ENCODE data around the gene BRMS1L.

The BRMS1L gene

DNA sequence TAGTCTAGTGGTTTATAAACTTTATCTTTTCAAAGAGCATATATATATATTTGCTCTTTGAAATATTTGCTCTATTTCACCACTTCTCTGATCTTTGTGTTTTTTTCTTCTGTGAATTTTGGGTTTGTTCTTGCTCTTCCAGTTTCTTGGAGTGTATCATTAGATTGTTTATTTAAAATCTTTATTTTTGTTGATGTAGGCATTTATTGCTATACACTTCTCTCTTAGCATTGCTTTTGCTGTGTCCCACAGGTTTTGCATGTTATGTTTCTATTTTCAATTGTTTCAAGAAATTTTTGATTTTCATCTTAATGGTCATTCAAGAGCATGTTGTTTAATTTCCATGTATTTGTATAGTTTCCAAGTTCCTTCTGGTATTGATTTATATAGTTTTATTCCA lies 69.1 kb downstream of the BRMS1L start:
- no peak for ATAC-seq (replicated peaks)
- peaks cover 5 to 16% of the 10 kb centered on the region in 2 donors for H3K9me3 Mint-ChIP-seq
- H3K36me3 Mint-ChIP-seq (ENCODE audit: insufficient read depth): no peaks in the 10 kb centered on the region
- no peak for DNase-seq
- no peak overlapping the region for H3K4me3 Mint-ChIP-seq
- no peaks in the 10 kb centered on the region for H3K4me1 Mint-ChIP-seq (ENCODE audit: low read depth in 2 of 2)
- peaks cover 15 to 18% of the 10 kb centered on the region in 2 donors for H3K27me3 Mint-ChIP-seq
- no peak overlapping the region for H3K27ac Mint-ChIP-seq

DNA sequence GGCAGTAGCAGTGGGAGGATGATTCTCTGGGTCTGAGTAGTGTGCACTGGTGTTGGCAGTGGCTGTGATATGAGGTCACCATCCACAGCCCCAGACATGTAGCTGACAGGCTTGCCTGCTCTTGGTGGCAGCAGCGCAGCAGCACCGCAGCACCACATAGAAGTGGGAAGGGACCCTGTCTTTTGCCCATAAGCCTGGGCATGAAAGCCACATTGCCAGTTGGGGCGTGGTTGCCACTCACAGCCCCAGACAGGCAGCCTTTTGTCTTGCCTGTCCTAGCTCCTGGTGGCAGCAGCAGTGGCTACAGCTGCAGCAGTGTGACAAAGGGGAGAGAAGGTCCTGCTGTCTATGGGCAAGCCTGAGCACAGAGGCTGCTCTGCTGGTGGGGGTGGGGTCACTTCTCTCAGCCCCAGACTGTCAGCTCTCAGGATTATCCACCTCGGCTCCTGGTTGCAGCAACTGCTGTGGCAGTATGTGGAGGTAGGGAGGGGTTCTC lies 71.5 kb downstream of the BRMS1L start:
- Mint-ChIP-seq H3K4me3 (no peak overlapping the region), H3K9me3 (peaks cover 5 to 16% of the 10 kb centered on the region in 2 donors), H3K27me3 (peaks cover 15 to 29% of the 10 kb centered on the region in 2 donors), H3K36me3 (ENCODE audit: insufficient read depth) (no peaks in the 10 kb centered on the region), H3K4me1 (ENCODE audit: low read depth in 2 of 2) (no peaks in the 10 kb centered on the region), H3K27ac (no peak overlapping the region)
- DNase-seq (no peak), ATAC-seq (replicated peaks) (no peak)

DNA sequence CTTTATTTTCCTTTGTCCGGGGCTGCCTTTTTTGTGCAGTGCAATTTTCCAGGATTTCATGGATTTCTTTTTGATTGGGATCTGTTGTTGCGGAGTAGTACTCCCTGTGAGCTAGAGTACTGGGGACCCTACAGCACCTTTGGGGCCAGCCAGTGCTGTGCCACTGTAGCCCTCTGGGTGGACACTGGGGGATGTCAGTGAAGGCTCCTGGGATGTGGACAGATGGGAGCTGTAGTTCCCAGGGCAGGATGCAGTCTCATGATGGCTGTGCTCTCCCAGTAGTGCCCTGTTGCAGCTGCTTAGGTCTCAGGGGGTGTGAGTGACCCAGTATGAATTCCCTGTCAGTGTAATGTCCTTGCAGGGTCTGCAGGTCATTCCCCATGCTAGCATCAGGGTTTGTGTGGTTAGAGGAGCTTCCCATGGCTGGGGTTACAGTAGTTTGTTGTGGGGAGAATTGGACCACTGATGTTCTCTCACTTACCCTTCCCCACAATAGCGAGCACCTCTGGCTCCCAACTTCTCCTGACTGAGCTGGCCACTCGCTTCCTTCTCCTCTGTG lies 72.2 kb downstream of the BRMS1L start:
- H3K27ac Mint-ChIP-seq: no peak overlapping the region
- no peaks in the 10 kb centered on the region for H3K36me3 Mint-ChIP-seq (ENCODE audit: insufficient read depth)
- peaks cover 5 to 16% of the 10 kb centered on the region in 2 donors for H3K9me3 Mint-ChIP-seq
- H3K27me3 Mint-ChIP-seq: peaks cover 15 to 29% of the 10 kb centered on the region in 2 donors
- DNase-seq: no peak
- H3K4me1 Mint-ChIP-seq (ENCODE audit: low read depth in 2 of 2): no peaks in the 10 kb centered on the region
- no peak overlapping the region for H3K4me3 Mint-ChIP-seq
- ATAC-seq (replicated peaks): no peak

DNA sequence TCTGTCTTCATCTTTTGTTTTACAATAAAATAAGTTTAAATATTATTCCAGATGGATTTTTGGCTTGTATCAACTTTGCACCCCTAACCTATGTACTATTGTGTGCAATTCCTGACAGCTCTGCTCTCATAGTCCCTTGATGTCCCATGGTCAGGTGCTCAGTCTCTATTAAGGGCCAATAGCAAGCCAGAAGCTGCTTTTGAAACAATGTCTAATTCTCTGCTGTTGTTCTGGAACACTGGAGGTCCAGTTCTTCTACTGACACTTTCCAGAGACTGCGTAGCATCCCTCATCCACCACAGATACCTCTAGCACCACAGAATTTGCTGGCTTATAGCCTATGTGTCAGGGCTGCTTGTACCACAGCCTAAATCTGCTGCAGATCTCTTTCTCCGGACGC lies 74.6 kb downstream of the BRMS1L start:
- no peak overlapping the region for H3K27ac Mint-ChIP-seq
- no peaks in the 10 kb centered on the region for H3K36me3 Mint-ChIP-seq (ENCODE audit: insufficient read depth)
- no peak overlapping the region for H3K4me3 Mint-ChIP-seq
- no peaks in the 10 kb centered on the region for H3K4me1 Mint-ChIP-seq (ENCODE audit: low read depth in 2 of 2)
- peaks cover 2 to 8% of the 10 kb centered on the region in 2 donors for H3K9me3 Mint-ChIP-seq
- DNase-seq: no peak
- ATAC-seq (replicated peaks): no peak
- peaks cover 20 to 38% of the 10 kb centered on the region in 2 donors for H3K27me3 Mint-ChIP-seq

DNA sequence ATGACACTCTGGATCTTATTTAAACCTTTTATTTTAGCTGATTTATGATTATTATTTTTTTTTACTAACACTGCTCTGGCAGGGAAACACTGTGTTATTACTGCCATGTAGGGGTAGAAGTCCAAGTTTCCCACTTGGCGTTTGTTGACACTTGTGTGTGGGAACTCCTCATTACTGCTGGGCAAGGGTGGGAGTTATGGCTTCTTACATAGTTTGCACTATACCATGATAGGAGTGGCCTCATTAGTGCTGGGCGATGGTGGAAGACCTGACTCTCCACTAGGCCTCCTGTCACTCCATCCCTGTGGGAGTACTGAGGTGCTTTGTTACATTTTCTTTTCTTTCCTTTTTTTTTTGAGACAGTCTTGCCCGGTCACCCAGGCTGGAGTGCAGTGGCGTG lies 83.5 kb downstream of the BRMS1L start:
- peaks cover 13 to 15% of the 10 kb centered on the region in 2 donors for H3K27me3 Mint-ChIP-seq
- no peaks in the 10 kb centered on the region for H3K4me1 Mint-ChIP-seq (ENCODE audit: low read depth in 2 of 2)
- no peaks in the 10 kb centered on the region for H3K9me3 Mint-ChIP-seq
- ATAC-seq (replicated peaks): no peak
- no peaks in the 10 kb centered on the region for H3K36me3 Mint-ChIP-seq (ENCODE audit: insufficient read depth)
- H3K4me3 Mint-ChIP-seq: no peak overlapping the region
- no peak overlapping the region for H3K27ac Mint-ChIP-seq
- DNase-seq: no peak

DNA sequence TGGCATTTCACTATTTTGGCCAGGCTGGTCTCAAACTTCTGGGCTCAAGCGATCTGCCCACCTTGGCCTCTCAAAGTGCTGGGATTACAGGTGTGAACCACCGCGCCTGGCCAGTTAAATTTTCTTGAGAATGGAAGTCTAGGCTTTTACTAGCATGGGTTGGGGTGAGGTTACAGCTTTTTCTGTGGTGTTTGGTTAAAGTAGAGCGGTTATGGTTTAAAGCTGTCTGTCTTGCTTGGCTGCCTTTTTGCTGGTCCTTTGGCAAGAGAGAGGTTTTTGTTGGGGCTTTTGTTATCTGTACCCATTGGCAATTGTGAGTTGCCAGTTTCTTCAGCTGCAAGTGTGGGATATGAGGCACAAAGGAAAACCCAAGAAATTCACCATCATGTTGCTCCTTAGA lies 84.1 kb downstream of the BRMS1L start:
- no peak overlapping the region for H3K27ac Mint-ChIP-seq
- no peaks in the 10 kb centered on the region for H3K4me1 Mint-ChIP-seq (ENCODE audit: low read depth in 2 of 2)
- no peaks in the 10 kb centered on the region for H3K36me3 Mint-ChIP-seq (ENCODE audit: insufficient read depth)
- ATAC-seq (replicated peaks) (no peak), DNase-seq (no peak)
- H3K27me3 Mint-ChIP-seq: peaks cover 13 to 15% of the 10 kb centered on the region in 2 donors
- H3K4me3 Mint-ChIP-seq: no peak overlapping the region
- H3K9me3 Mint-ChIP-seq: no peaks in the 10 kb centered on the region

DNA sequence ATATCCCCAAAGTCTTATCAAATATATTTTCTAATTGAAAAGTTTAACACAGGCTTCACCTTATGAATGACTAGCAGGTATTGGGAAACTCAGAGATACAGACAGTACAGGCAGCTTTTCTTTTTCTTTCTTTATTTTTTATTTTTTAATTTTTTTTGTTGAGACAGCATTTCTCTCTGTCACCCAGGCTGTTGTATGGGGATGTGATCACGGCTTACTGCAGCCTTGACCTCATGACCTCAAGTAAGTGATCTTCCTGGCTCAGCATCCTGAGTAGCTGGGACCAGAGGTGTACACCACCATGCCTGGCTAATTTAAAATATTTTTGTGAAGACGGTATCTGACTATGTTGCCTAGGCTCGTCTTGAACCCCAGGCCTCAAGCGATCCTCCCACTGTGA lies 85.0 kb downstream of the BRMS1L start:
- no peak overlapping the region for H3K27ac Mint-ChIP-seq
- H3K4me1 Mint-ChIP-seq (ENCODE audit: low read depth in 2 of 2): no peaks in the 10 kb centered on the region
- H3K4me3 Mint-ChIP-seq: no peak overlapping the region
- DNase-seq (no peak), ATAC-seq (replicated peaks) (no peak)
- H3K9me3 Mint-ChIP-seq: no peaks in the 10 kb centered on the region
- peaks cover 13 to 15% of the 10 kb centered on the region in 2 donors for H3K27me3 Mint-ChIP-seq
- no peaks in the 10 kb centered on the region for H3K36me3 Mint-ChIP-seq (ENCODE audit: insufficient read depth)

DNA sequence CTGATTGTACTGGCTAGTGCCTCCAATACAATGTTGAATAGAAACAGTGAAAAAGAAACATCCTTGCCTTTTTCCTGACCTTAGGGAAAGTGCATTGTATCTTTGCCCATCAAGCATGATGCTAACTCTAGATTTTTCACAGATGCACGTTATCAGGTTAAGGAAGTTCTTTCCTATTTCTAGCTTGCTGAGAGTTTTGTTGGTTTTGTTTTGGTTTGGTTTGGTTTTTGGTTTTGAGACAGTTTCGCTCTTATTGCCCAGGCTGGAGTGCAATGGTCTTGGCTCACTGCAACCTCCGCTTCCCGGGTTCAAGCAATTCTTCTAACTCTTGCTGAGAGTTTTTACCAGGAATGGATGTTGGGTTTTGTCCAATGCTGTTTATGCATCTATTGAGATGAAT lies 89.0 kb downstream of the BRMS1L start:
- H3K27me3 Mint-ChIP-seq: peaks cover 6 to 15% of the 10 kb centered on the region in 2 donors
- no peak overlapping the region for H3K4me3 Mint-ChIP-seq
- peaks cover 0 to 2% of the 10 kb centered on the region in 2 donors for H3K9me3 Mint-ChIP-seq
- no peaks in the 10 kb centered on the region for H3K4me1 Mint-ChIP-seq (ENCODE audit: low read depth in 2 of 2)
- DNase-seq (no peak), ATAC-seq (replicated peaks) (no peak)
- H3K27ac Mint-ChIP-seq: no peak overlapping the region
- no peaks in the 10 kb centered on the region for H3K36me3 Mint-ChIP-seq (ENCODE audit: insufficient read depth)

DNA sequence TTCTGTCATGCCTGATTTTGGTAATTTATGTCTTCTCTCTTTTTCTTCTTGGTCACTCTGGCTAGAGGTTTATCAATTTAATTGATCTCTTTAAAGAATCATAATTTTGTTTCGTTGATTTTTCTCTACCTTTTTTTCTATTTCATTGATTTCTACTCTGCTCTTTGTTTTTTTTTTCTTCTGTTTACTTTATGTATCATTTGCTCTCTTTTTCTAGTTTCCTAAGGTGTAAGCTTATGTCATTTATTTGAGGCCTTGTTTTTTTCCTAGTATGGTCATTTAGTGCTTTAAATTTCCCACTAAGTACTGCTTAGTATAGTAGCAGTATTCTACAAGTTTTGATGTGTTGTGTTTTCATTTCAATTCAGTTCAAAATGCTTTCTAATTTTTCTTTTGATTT lies 89.6 kb downstream of the BRMS1L start:
- ATAC-seq (replicated peaks): no peak
- H3K27me3 Mint-ChIP-seq: peaks cover 6 to 15% of the 10 kb centered on the region in 2 donors

More for the DNA sequence above, 89.6 kb downstream of the BRMS1L start:
- no peak for DNase-seq
- no peak overlapping the region for H3K4me3 Mint-ChIP-seq
- H3K9me3 Mint-ChIP-seq: peaks cover 0 to 2% of the 10 kb centered on the region in 2 donors
- no peaks in the 10 kb centered on the region for H3K36me3 Mint-ChIP-seq (ENCODE audit: insufficient read depth)
- H3K4me1 Mint-ChIP-seq (ENCODE audit: low read depth in 2 of 2): no peaks in the 10 kb centered on the region
- H3K27ac Mint-ChIP-seq: no peak overlapping the region
